Stimulated activated CD4-positive, alpha-beta T cell treated with anti-CD3 and anti-CD28 coated beads, Interleukin-12 subunit alpha, Interleukin-12 subunit beta, amount 100 ng/mL, for 24 hours (primary cell): ENCODE measurements around the gene MVB12B.

Source experiments
- DNase-seq, 2 experiments: peaks; one replicate each; pipeline ENCODE4 v3.0.0-alpha.2; 2020; ENCODE audit warnings: low read depth in 2 of 2

MVB12B gene

DNA sequence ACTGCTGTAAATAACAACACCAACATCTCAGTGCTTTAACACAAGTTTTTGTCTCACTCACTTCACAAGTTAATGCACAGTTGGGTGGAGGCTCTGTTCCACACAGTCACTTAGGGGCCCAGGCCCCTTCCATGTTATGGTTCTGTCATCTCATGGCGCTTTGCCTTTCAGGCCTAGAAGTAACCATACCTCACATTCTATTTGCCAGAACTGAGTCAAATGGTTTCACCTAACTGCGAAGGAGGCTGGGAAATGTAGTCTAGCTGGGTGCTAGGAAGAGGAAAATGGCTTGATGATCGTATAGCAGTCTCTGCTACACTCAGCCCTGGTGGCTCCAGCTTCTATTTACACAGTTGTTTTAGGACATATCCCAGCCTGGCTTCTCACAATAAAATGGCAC is 23.1 kb upstream of the MVB12B start:
- no peak for DNase-seq

DNA sequence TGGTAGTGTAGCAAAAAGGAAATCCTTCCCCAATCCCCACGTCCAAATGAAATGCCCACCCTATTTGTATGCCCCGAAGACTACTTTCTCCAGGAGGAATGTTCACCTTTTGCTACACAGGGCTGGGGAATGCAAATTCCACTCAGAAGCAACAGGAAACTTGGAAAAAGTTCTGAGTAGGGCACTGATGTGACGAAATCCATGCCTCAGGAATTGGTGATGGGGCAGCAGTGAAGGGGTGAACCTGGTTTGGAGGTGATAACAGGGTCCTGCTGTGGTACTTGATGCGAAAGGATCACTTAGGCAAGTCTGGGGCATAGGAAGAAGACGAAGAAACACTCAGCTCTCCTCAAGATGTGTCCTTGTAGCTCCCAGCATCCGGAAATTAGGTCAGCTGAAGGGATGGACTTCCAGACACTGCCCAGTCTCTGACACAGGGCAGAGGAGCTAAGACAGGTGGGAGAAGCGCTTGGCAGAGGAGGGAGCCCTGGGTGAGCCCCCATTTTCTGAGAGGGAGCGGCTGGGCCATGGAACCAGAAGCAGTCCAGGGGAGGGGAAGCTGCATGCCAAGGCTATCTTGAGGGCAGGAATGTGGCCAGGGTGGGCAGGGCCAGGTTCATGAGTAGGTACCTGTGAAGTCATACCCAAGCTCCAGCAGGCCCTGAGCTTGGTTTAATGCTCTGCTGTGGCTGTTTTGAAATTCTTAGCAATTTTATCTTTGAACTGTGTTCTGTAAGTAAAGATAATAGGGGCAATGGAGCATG is 22.2 kb upstream of the MVB12B start:
- DNase-seq = no peak

GRCh38 chr9:126304971-126305320 is 21.7 kb upstream of the MVB12B start:
- DNase-seq = no peak

DNA sequence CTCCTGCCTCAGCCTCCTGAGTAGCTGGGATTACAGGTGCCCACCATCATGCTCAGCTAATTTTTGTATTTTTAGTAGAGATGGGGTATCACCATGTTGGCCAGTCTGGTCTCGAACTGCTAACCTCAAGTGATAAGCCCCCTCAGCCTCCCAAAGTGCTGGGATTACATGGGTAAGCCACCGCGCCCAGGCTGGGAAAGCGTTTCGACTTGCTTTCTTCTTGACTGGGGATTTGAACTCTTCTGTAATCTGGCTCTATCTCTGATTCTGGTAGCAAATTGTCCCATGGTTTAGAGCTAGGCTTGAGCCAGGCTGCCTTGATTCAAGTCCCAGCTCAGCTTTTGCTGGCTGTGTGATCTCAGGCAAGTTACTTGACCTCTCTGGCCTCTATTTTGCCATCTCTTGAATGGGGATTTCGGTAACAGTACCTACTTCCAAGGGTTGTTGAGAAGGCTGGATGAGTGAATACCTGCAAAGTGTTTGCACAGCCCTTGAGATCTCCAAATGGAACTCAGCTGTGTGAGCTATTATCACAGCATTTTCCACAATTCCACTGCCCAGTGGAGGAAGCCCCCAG is 20.5 kb upstream of the MVB12B start:
- DNase-seq = no peak

DNA sequence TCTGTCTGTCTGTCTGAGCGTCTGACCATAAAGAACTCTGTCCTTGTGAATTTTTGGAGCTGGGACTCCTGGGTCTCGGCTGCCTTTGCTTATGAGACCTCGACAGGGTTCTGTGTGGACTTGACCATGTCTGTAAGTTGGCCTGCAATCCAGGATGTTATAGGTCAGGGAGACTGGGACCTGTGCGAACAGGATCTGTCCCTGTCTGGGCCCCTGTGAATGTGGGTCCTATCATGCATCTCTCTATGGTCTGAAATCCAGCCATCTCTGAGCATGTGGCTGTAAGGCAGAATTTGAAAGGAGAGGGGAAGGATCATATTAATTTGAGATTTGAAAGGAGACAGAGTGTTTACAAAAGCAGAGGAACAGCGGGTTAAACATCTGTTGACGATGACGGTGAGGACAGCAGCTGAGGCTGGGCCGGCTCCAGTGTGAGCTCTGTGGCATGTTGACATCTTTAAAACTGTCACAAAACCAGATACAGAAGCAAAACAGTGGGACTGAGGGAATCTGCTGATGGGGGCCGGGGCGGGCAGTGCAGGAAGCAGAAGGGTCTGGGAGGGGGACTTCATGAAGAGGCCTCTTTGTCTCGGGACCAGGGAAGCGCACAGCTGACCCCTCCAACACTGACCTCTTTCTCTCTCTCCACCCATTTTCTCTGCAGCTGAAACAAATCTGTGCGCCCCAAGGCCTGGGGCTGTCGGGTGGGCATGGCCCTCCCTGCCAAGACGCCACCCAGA is 19.1 kb upstream of the MVB12B start:
- no peak for DNase-seq

DNA sequence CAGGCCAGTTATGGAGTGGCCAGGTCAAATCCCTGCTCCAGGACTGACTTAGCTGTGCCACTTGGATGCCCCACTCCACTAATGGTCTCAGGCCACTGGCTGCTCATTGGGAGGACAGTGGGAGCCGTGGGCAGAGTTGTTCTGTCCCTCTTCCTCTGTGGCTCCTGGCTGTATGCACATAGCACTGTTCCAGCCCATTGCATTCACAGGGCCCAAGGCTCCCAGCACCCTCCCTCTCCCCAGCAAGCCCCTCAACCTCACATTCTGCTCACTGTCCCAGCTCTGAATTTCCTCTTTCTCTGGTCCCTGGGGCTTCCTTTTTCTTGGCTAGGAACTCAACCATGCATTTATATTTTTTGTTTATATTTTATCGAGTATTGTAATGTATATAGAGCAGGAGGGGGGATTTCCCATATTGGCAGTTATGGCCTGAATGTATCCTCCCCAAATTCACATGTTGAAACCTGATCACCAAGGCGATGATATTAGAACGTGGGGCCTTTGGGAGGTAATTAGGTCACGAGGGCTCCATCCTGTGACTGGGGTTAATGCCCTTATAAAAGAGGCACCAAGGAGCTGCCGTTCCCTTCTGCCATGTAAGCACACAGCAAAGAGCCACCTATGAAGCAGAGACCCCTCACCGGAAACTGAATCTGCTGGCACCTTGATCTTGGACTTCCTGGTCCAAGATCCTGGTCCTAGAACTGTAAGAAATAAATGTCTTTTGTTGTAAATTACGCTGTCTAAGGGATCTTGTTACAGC is 17.0 kb upstream of the MVB12B start:
- no peak for DNase-seq

DNA sequence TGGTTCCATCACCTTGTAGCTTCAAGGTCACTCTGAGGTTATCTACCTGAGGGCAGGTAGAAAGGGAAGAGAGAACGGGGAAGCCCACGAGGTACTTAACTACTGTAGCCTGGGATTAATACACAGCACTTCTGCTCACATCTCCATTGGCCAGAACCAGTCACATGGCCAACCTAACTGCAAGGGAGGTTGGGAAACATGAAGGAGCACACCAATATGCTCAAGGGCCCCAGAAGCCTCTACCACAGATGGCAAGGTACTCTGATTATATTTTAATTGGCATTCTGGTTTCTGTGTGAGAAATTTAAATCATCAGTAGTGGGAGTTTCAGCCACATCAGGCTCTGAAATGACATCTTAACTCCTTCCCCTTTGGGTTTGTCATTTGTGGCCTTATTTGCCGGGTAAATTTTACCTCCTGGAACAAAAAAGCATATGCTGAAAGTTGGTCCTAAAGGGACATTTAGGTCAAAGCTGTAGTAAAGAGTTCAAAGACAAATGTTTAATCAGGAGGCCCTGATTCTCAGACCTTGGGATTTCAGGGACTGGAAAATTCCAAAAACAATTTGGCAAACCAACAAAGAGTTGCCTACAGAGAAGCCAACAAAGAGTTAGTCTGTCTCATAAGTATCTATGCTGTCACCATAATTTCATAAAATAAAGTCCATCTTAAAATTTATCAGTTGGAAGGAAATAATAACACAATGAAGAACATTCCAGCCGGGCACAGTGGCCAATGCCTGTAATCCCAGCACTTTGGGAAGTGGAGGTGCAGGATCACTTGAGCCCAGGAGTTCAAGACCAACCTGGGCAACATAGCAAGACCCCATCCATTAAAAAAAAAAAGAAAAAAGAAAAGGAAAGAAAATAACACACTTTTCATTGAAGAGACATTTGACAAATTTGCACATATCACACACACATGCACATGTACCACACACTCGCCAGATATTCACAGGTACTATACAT is 13.8 kb upstream of the MVB12B start:
- no peak for DNase-seq

GRCh38 chr9:126316085-126316655 is 10.5 kb upstream of the MVB12B start:
- DNase-seq = no peak

DNA sequence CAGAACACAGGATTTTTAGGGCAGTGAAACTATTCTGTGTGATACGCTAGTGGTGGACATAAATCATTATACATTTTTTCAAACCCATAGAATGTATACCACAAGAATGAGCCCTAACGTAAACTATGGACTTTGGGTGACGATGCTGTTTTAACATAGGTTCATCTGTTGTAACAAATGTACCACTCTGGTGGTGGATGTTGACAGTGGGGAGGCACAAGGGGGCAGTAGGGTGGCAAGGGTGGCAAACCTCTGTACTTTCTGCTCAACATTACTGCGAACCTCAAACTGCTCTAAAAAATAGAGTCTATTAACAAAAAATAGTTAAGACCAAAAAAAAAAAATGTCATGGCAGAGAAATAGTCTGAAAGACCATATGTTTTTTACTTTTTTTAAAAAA is 9.1 kb upstream of the MVB12B start:
- no peak for DNase-seq

DNA sequence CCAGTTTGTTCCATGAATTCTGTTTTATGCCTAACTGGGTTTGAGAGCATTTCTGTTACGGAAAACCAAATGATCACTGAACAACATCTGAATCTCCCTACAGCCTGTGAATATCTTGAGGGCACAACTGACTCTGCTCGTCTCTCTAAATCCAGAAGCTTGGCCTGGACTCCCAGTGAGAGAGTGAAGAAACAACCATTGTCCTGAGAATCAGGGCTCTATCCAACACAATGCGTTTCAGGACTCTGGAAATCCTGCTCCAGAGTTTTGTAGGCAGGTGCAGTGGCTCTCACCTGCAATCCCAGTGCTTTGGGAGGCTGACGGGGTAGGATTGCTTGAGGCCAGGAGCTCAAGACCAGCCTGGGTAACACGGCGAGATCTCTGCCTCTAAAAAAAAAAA is 7.8 kb upstream of the MVB12B start:
- DNase-seq = no peak

- no peak for DNase-seq
These were observed 7.0 kb upstream of the MVB12B start for GRCh38 chr9:126319671-126320070.

GRCh38 chr9:126320158-126320922 is 6.3 kb upstream of the MVB12B start:
- no peak for DNase-seq

- no peak for DNase-seq
These were observed 4.9 kb upstream of the MVB12B start for GRCh38 chr9:126321742-126322141.

DNA sequence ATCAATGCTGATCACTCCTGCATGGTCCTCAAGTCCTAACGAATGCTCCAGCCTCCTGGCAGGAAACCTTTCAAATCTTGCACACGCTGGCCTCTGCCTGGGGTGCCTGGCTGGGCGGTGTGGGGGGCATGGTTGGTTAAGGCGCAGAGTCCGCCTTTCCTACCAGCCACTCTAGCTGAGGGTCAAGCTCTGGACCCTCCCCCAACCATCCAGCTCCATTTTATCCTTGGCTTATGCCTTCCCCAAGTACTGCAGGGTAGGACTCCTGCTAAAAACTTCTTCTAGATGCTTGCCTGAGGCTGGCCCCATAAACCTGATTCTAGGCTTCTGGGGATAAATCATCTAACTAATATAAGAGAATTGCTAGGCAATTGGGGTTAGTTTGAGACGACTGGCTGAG is 808 bp upstream of the MVB12B start:
- DNase-seq = no peak

GRCh38 chr9:126327006-126327713 is 531 bp downstream of the MVB12B start:
- DNase-seq = no peak

- DNase-seq = no peak
These were observed 1.1 kb downstream of the MVB12B start for GRCh38 chr9:126327714-126328185.

DNA sequence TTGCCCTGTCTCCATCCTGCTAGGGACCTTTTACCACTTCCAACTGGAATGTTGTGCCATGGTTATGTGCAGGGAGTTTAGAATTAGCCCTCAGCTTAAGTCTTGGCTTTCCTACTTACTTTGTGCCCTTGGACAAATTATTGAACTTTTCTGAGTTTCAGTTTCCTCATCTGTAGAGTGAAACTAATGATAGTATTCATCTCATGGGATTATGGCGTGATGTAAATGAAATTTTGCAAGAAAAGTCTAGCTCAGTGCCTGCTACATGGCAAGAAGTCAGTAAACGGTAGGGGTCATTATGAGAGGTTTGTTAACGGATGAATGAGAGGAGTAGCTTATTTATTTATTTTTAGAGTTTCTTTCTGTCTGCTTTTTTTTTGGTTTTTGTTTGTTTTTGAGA is 1.8 kb downstream of the MVB12B start:
- DNase-seq = no peak

DNA sequence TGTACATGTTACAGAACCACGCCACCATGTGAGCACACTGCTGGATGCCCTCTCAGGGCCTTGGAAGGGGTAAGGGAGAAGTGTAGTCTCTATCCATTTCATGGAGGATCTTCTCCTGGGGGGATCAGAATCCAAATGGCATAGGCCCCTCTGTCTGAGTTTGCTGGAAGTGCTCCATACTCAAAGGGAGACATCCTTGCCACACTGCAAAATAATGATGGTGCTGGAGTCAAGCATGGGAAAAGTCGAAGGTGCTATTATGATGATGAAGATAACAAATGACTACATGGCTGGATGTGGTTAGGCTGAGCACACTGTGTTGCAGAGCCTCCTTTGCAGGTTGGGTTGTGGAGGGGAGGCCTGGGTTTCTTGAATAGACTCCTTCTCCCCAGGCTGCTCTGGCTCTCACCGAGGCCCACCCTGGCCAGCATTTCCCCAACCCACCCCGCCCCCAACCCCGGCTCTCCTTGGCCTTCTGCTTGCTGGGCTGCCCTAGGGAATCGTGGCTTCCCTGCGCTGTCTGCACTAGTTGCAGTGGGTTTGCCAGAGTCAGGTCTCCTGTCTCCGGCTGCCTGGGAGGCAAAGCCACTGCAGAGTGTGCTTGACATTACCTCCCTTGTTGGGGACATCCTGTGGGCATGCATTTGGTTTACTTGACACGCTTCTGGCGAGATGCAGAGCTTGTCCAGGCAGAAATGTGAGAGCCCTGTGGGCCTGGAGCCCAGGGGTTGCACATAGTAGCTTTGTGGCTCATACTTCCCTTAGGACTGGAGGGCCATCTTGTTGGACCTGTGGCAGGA is 3.0 kb downstream of the MVB12B start:
- no peak for DNase-seq

DNA sequence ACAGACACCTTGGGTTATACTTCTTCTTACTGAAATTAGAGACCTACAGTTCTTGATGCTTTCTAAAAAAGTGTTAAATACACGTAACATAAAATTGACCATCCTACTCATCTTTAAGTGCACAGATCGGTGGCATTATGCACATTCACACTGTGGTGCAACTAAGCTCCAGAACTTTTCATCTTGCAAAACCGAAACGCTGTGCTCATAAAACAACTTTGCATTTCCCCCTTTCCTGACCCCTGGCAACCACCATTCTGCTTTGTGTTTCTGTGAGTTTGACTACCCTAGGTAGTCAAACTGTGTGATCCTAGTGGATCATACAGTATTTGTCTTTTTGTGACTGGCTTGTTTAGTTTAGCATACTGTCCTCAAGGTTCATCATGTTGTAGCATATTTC is 3.9 kb downstream of the MVB12B start:
- no peak for DNase-seq
